GM23248 (cell line): ENCODE results near the gene KIAA1671.
"Not testable (repeated sequence)": the region's sequence is repeated elsewhere in the genome, so short reads cannot be mapped to it uniquely, and the experiment has no call there.

Experiments used
- EZH2 ChIP-seq: fragments of 200-600 bp; sonication (generic); IDR thresholded peaks from 2 replicates; pipeline ENCODE4 v1.6.1; 2018; ENCODE audit warnings: antibody characterized with exemption, mild to moderate bottlenecking; ENCODE audit not compliant: insufficient read depth, poor library complexity, severe bottlenecking
- EZH2phosphoT487 ChIP-seq: fragments of 200-600 bp; sonication (generic); IDR thresholded peaks from 2 replicates; pipeline ENCODE4 v1.6.1; 2018; ENCODE audit warnings: antibody characterized with exemption, moderate library complexity, mild to moderate bottlenecking, low read depth; ENCODE audit not compliant: insufficient read depth

GRCh38 chr22:25230760-25231159 lies 278.2 kb downstream of the KIAA1671 start:
- not testable (repeated sequence) for TF ChIP-seq EZH2phosphoT487, EZH2
